ENCODE results near the gene SRF. TPM values are rescaled to one million over a fixed set of nuclear protein-coding genes. Genes with fewer than 3 reads are reported as not detected.

The SRF gene
- total RNA-seq, 3 donors from 2014 or later (not counting 1 experiment from before 2014, with no cell fraction given), result 31.6 to 33.0 (median 32.0) TPM

DNA sequence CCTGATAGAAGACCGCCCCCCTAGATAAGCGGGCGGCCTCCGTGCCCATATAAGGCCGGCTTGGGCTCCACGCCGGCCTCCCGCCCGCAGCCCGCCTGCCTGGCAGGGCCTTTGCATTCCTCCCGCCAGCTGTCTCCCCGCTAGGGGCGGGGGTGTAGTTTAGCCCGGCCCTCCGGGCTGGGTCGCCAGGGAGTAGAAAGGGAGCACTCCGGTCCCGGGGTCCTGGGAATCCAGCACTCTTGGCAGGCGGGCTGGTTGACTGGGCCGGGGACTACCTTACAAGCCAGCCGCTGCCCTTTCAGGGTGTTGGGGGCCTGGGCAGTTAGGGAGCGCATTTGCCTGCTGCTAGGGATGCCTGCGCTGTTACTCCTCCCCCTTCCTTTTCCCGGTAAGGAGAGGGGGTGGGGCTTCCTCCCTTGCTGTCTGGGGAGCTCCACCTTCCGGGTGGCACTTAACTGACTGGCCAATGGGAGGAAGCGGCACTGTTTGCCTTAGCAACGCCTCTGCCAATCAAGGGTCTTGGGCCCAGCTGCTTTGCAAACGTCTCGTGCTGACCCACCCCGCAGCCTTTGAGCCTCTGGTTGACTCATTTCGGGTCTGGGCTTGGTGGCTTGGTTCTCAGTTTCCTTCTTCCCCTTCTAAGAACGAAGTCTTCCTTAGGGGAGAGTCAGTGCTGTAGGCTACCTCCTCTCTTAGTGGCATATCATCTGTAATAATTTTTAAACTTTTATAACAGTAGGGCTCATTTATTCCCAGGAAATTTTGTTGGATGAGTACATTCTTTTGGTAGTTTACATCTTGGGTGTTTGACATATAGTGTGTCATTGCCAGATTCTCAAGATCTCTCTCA lies 3.4 kb downstream of the SRF start:
- peak; percentile 83 to 97 for DNase-seq

DNA sequence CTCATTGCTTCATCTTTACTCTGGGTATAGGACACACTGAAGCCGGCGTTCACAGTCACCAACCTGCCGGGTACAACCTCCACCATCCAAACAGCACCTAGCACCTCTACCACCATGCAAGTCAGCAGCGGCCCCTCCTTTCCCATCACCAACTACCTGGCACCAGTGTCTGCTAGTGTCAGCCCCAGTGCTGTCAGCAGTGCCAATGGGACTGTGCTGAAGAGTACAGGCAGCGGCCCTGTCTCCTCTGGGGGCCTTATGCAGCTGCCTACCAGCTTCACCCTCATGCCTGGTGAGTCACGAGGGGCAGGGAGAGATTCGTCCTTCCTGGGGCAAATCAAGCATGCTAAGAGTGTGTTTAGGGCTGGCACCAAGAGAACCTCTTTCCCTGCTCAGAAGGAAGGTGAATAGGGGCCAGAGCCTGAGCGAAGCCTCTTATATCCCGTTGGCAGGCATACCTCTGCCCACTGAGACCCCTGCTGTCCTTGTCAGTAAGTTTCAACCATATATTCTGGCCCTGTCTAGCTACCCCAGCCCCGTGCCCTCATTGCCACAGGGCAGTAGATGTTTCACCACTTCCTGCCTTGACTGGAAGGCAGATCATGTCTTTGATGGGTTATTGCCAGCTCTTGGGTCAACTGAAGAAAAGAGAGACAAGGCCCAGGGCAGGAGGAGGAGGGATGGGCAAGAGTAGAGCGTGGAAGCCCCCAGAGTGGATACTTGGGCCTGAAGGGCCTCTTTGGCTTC lies 4.8 kb downstream of the SRF start:
- ATAC-seq (no peak), DNase-seq (no peak)
- Histone ChIP-seq H3K36me3 (ENCODE audit: control insufficient read depth, insufficient read depth, low read length) (peaks cover 37% of the 10 kb centered on the region), H3K4me1 (ENCODE audit: control insufficient read depth, insufficient read depth, low read length) (peaks cover 40% of the 10 kb centered on the region), H3K27me3 (ENCODE audit: control insufficient read depth, insufficient read depth, low read length) (no peaks in the 10 kb centered on the region), H3K9me3 (ENCODE audit: control insufficient read depth, insufficient read depth, low read length) (no peaks in the 10 kb centered on the region), H3K27ac (ENCODE audit: low read length) (peak overlapping the region; percentile 83), H3K4me3 (ENCODE audit: low read length) (no peak overlapping the region)
- peak overlapping the region; percentile 94 to 96 for H3K27ac Mint-ChIP-seq
- no peaks in the 10 kb centered on the region for H3K9me3 Mint-ChIP-seq
- no peak overlapping the region for H3K4me3 Mint-ChIP-seq
- intact Hi-C loops (cut with micrococcal nuclease), result no loop called here
- 88% methylated on average over 11 of the region's 11 CpGs for WGBS (ENCODE audit: insufficient coverage)
- no peaks in the 10 kb centered on the region for H3K27me3 Mint-ChIP-seq (ENCODE audit: low read depth in 2 of 2)
- TF ChIP-seq, protein P1, sequence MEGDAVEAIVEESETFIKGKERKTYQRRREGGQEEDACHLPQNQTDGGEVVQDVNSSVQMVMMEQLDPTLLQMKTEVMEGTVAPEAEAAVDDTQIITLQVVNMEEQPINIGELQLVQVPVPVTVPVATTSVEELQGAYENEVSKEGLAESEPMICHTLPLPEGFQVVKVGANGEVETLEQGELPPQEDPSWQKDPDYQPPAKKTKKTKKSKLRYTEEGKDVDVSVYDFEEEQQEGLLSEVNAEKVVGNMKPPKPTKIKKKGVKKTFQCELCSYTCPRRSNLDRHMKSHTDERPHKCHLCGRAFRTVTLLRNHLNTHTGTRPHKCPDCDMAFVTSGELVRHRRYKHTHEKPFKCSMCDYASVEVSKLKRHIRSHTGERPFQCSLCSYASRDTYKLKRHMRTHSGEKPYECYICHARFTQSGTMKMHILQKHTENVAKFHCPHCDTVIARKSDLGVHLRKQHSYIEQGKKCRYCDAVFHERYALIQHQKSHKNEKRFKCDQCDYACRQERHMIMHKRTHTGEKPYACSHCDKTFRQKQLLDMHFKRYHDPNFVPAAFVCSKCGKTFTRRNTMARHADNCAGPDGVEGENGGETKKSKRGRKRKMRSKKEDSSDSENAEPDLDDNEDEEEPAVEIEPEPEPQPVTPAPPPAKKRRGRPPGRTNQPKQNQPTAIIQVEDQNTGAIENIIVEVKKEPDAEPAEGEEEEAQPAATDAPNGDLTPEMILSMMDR (IDR thresholded peaks at IDR 0.05), result no peak
- H3K4me1 Mint-ChIP-seq, result peaks cover 30 to 45% of the 10 kb centered on the region in 2 donors
- H3K36me3 Mint-ChIP-seq, result no peaks in the 10 kb centered on the region

More for the DNA sequence above, 3.4 kb downstream of the SRF start:
- Mint-ChIP-seq H3K9me3 (no peaks in the 10 kb centered on the region), H3K36me3 (no peaks in the 10 kb centered on the region), H3K4me3 (peak overlapping the region; percentile 64), H3K4me1 (peaks cover 33 to 52% of the 10 kb centered on the region in 2 donors), H3K27ac (peak overlapping the region; percentile 94 to 96), H3K27me3 (ENCODE audit: low read depth in 2 of 2) (no peaks in the 10 kb centered on the region)
- WGBS (ENCODE audit: insufficient coverage), result 7% methylated on average over 29 of the region's 32 CpGs
- Histone ChIP-seq H3K4me3 (ENCODE audit: low read length) (peak overlapping the region; percentile 6), H3K9me3 (ENCODE audit: control insufficient read depth, insufficient read depth, low read length) (no peaks in the 10 kb centered on the region), H3K36me3 (ENCODE audit: control insufficient read depth, insufficient read depth, low read length) (peaks cover 35% of the 10 kb centered on the region), H3K4me1 (ENCODE audit: control insufficient read depth, insufficient read depth, low read length) (peaks cover 50% of the 10 kb centered on the region), H3K27ac (ENCODE audit: low read length) (peak overlapping the region; percentile 83), H3K27me3 (ENCODE audit: control insufficient read depth, insufficient read depth, low read length) (no peaks in the 10 kb centered on the region)
- ATAC-seq, result peak; percentile 61 to 74 (median 67)
- intact Hi-C loops (cut with micrococcal nuclease), result loop anchor here (1.0 to 5.0 kb wide), 3 partner anchors 8 to 1073 kb away; partner anchors contain the start of genes CUL9, HSP90AB1 and ZNF318
- TF ChIP-seq, protein P1 (IDR thresholded peaks at IDR 0.05), result no peak

DNA sequence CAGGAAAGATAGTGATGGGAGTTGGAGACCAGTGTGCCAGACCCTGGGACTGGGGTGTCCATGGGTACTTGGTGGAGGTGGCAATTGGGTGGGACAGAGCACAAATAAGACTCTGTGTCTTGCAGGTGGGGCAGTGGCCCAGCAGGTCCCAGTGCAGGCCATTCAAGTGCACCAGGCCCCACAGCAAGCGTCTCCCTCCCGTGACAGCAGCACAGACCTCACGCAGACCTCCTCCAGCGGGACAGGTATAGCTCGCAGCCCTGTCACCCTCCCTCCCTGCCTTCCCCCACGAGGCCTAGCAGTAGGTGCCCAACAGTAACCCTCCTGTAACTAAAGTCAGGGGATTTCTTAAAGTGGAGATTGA lies 5.3 kb downstream of the SRF start:
- H3K4me1 ChIP-seq (ENCODE audit: control insufficient read depth, insufficient read depth, low read length), result peaks cover 41% of the 10 kb centered on the region
- ATAC-seq (no peak), DNase-seq (no peak)
- TF ChIP-seq, protein P1 (IDR thresholded peaks at IDR 0.05), result no peak
- Mint-ChIP-seq H3K27ac (peak overlapping the region; percentile 94 to 96), H3K27me3 (ENCODE audit: low read depth in 2 of 2) (no peaks in the 10 kb centered on the region), H3K4me1 (peaks cover 28 to 41% of the 10 kb centered on the region in 2 donors), H3K9me3 (no peaks in the 10 kb centered on the region), H3K4me3 (no peak overlapping the region), H3K36me3 (no peaks in the 10 kb centered on the region)
- no peaks in the 10 kb centered on the region for H3K27me3 ChIP-seq (ENCODE audit: control insufficient read depth, insufficient read depth, low read length)
- WGBS (ENCODE audit: insufficient coverage), result over 99% methylated on average over 5 of the region's 6 CpGs
- intact Hi-C loops (cut with micrococcal nuclease), result no loop called here
- H3K27ac ChIP-seq (ENCODE audit: low read length), result no peak overlapping the region
- H3K4me3 ChIP-seq (ENCODE audit: low read length), result no peak overlapping the region
- peaks cover 37% of the 10 kb centered on the region for H3K36me3 ChIP-seq (ENCODE audit: control insufficient read depth, insufficient read depth, low read length)
- no peaks in the 10 kb centered on the region for H3K9me3 ChIP-seq (ENCODE audit: control insufficient read depth, insufficient read depth, low read length)

Data from natural killer cell (primary cell).